AG04449 (cell line): ENCODE data around the gene ADAMTSL2.

Experiments
- CTCF ChIA-PET: fragments of 350-600 bp; formaldehyde crosslinking; extraction: SDS; loops from one replicate; lab custom pipeline; 2021; ENCODE audit warnings: antibody characterized with exemption; lab: Yijun Ruan, JAX
- POLR2A ChIA-PET: fragments of 400-600, 350-600 bp; formaldehyde crosslinking; extraction: SDS; loops from one replicate; lab custom pipeline; 2020; ENCODE audit warnings: antibody characterized with exemption, inconsistent platforms; lab: Yijun Ruan, JAX
- DNase-seq: peaks from one replicate; pipeline ENCODE4 v3.0.0-alpha.2; 2010; ENCODE audit warnings: low read depth, low spot score
- H3K4me3 ChIP-seq: 2 replicates; pipeline ENCODE4 v1.5.1; 2011; ENCODE audit warnings: low read depth, mild to moderate bottlenecking, control low read depth, low read length
- CTCF ChIP-seq: IDR thresholded peaks from one replicate; pipeline ENCODE4 v1.5.1; 2011; ENCODE audit warnings: mild to moderate bottlenecking, moderate library complexity, low read length, control low read depth, inconsistent platforms; ENCODE audit not compliant: insufficient read depth; ENCODE audit errors: missing control alignments

ADAMTSL2 gene

GRCh38 chr9:133513214-133514100, 21.0 kb upstream of the ADAMTSL2 start:
- DNase-seq, result no peak
- ChIA-PET CTCF (no interaction called here), POLR2A (no interaction called here)
- no peak for TF ChIP-seq CTCF
- no peak overlapping the region for H3K4me3 ChIP-seq

GRCh38 chr9:133514460-133515239, 19.9 kb upstream of the ADAMTSL2 start:
- ChIA-PET CTCF (no interaction called here), POLR2A (no interaction called here)
- H3K4me3 ChIP-seq, result no peak overlapping the region
- no peak for TF ChIP-seq CTCF
- DNase-seq, result no peak

- ChIA-PET CTCF (no interaction called here), POLR2A (no interaction called here)
- no peak for DNase-seq
- H3K4me3 ChIP-seq, result no peak overlapping the region
- TF ChIP-seq CTCF, result no peak
These were observed 19.3 kb upstream of the ADAMTSL2 start for GRCh38 chr9:133515240-133515610.

GRCh38 chr9:133515615-133516255, 18.8 kb upstream of the ADAMTSL2 start:
- TF ChIP-seq CTCF, result no peak
- DNase-seq, result no peak
- CTCF ChIA-PET, result no interaction called here

GRCh38 chr9:133516256-133516960, 18.1 kb upstream of the ADAMTSL2 start:
- POLR2A ChIA-PET, result no interaction called here
- CTCF ChIA-PET, result no interaction called here

More at GRCh38 chr9:133515615-133516255, 18.8 kb upstream of the ADAMTSL2 start:
- H3K4me3 ChIP-seq, result no peak overlapping the region
- POLR2A ChIA-PET, result no interaction called here

More at GRCh38 chr9:133516256-133516960, 18.1 kb upstream of the ADAMTSL2 start:
- DNase-seq, result no peak
- TF ChIP-seq CTCF, result no peak
- no peak overlapping the region for H3K4me3 ChIP-seq
